GM10248 (cell line): Measurements from ENCODE around the gene ZC3H18.

Source experiments
- CTCF ChIA-PET: fragments of 300-600 bp; sonication (Branson Sonifier 250); formaldehyde crosslinking; extraction: SDS; loops from one replicate; lab custom pipeline; 2021; ENCODE audit warnings: antibody characterized with exemption; lab: Yijun Ruan, JAX
- POLR2A ChIA-PET: fragments of 350-650 bp; sonication (Branson Sonifier 250); formaldehyde crosslinking; extraction: SDS; loops from one replicate; lab custom pipeline; 2020; ENCODE audit warnings: antibody characterized with exemption; lab: Yijun Ruan, JAX
- DNase-seq: peaks from one replicate; pipeline ENCODE4 v3.0.0; 2012; ENCODE audit errors: extremely low spot score
- CTCF ChIP-seq: IDR thresholded peaks from 2 replicates; pipeline ENCODE4 v1.5.1; 2012; ENCODE audit warnings: mild to moderate bottlenecking, low read depth; ENCODE audit errors: extremely low read depth, missing control alignments, control extremely low read depth

Gene ZC3H18

GRCh38 chr16:88636488-88637265, 66.5 kb downstream of the ZC3H18 start:
- DNase-seq: no peak
- ChIA-PET POLR2A (interaction anchor here (0.6 kb wide), 1 partner anchor 37 kb away, joined by 4 read pairs; no protein-coding TSS in a partner anchor), CTCF (interaction anchor here (0.9 to 1.7 kb wide), 3 partner anchors 10 to 101 kb away, joined by 3 to 4 read pairs (median 4); no protein-coding TSS in a partner anchor)
- no peak for TF ChIP-seq CTCF

- ChIA-PET POLR2A (interaction anchor here (1.6 kb wide), 1 partner anchor 24 kb away, joined by 4 read pairs; the partner anchor contains the start of gene MVD), CTCF (interaction anchor here (1.2 to 1.8 kb wide), 5 partner anchors 11 to 99 kb away, joined by 3 to 7 read pairs (median 4); no protein-coding TSS in a partner anchor)
- no peak for TF ChIP-seq CTCF
- DNase-seq: no peak
Measured at GRCh38 chr16:88638323-88639230, 68.4 kb downstream of the ZC3H18 start, which contains the start of gene IL17C. Gene IL17C, plus strand, starts transcription at chr16:88638572. Its CDS starts 70 bp downstream, at chr16:88638642.

GRCh38 chr16:88639231-88640038, 69.2 kb downstream of the ZC3H18 start:
- TF ChIP-seq CTCF: no peak
- CTCF ChIA-PET: interaction anchor here (1.2 to 1.8 kb wide), 4 partner anchors 10 to 98 kb away, joined by 3 to 7 read pairs (median 4); no protein-coding TSS in a partner anchor
- POLR2A ChIA-PET: interaction anchor here (1.6 kb wide), 1 partner anchor 23 kb away, joined by 4 read pairs; the partner anchor contains the start of gene MVD
- DNase-seq: no peak

GRCh38 chr16:88640039-88640495, 69.9 kb downstream of the ZC3H18 start:
- ChIA-PET CTCF (interaction anchor here (1.2 to 1.8 kb wide), 3 partner anchors 10 to 97 kb away, joined by 4 to 7 read pairs (median 4); no protein-coding TSS in a partner anchor), POLR2A (interaction anchor here (0.6 to 1.6 kb wide), 2 partner anchors 9 to 23 kb away, joined by 3 to 4 read pairs; partner anchors contain the start of gene MVD)
- TF ChIP-seq CTCF: no peak
- DNase-seq: no peak

GRCh38 chr16:88640498-88641247, 70.5 kb downstream of the ZC3H18 start:
- POLR2A ChIA-PET: interaction anchor here (0.6 kb wide), 1 partner anchor 9 kb away, joined by 3 read pairs; no protein-coding TSS in a partner anchor
- CTCF ChIA-PET: no interaction called here
- DNase-seq: no peak
- TF ChIP-seq CTCF: no peak
